Mucosa of descending colon (tissue), 3 donors: ENCODE results near the gene MYOM1. TPM values are rescaled to one million over a fixed set of nuclear protein-coding genes. Genes with fewer than 3 reads are reported as not detected.
A peak's percentile ranks its signal among the peaks of the same experiment; 100 is the strongest.

Experiments
- ATAC-seq: fragments of 200-7000 bp; cut with Tn5 transposase; one replicate; pipeline ENCODE4 v1.9.1; 2020; ENCODE audit warnings: mild to moderate bottlenecking, moderate library complexity
- DNase-seq, 3 donors: peaks; one replicate each; pipeline ENCODE4 v3.0.0-alpha.2; 2020
- H3K36me3 ChIP-seq: fragments of 200-600 bp; one replicate; pipeline ENCODE4 v1.8.0; 2021; ENCODE audit warnings: low read depth, mild to moderate bottlenecking
- H3K4me1 ChIP-seq: fragments of 200-600 bp; one replicate; pipeline ENCODE4 v1.8.0; 2021; ENCODE audit warnings: low read depth, mild to moderate bottlenecking
- H3K4me3 ChIP-seq: fragments of 200-600 bp; one replicate; pipeline ENCODE4 v1.8.0; 2021; ENCODE audit warnings: mild to moderate bottlenecking
- H3K9me3 ChIP-seq: fragments of 200-600 bp; one replicate; pipeline ENCODE4 v1.8.0; 2021; ENCODE audit warnings: mild to moderate bottlenecking
- intact Hi-C, 2 donors: fragments of 100-400 bp; cut with DNase I in 1 of 2; cut with micrococcal nuclease in 1 of 2; formaldehyde crosslinking; loops; one replicate each; pipeline versions ENCODE4 v1.11.0 to v1.11.1; 2022; cut with DNase I, micrococcal nuclease
- total RNA-seq, 3 donors: library from RNA; stranded (reverse); fragmentation: NEBNext Ultra II Directional in 2 of 3; extraction: Animal tissue kit (Norgen Biotek cat#: 25700) in 2 of 3; gene quantifications; one replicate each; pipeline versions ENCODE4 v1.2.1 to v1.2.4, GENCODE V29; 2021 to 2023
- TF ChIP-seq, protein P1 (sequence below): fragments of 200-600 bp; IDR thresholded peaks from one replicate; pipeline ENCODE4 v1.8.0; 2022; ENCODE audit warnings: antibody characterized with exemption, mild to moderate bottlenecking
- donor health status: DM: no; HTN: no; CAD: no; lungs with moderate emphysema.
- donor health status: DM: no; HTN: no; CAD: no.
- donor health status: DM: no; HTN: yes; CAD: no.

The MYOM1 gene
- total RNA-seq, 3 donors from 2014 or later: 5.5 to 22.2 (median 16.3) TPM

- ATAC-seq: peak; percentile 9
- Histone ChIP-seq H3K36me3 (no peaks in the 10 kb centered on the region), H3K4me3 (no peak overlapping the region), H3K4me1 (peaks cover 63% of the 10 kb centered on the region), H3K9me3 (no peaks in the 10 kb centered on the region)
- intact Hi-C loops: loop anchor here in 1 of 2 donors (10.0 kb wide), 1 partner anchor 330 kb away; no protein-coding TSS in a partner anchor
- no peak for DNase-seq
- TF ChIP-seq, protein P1, sequence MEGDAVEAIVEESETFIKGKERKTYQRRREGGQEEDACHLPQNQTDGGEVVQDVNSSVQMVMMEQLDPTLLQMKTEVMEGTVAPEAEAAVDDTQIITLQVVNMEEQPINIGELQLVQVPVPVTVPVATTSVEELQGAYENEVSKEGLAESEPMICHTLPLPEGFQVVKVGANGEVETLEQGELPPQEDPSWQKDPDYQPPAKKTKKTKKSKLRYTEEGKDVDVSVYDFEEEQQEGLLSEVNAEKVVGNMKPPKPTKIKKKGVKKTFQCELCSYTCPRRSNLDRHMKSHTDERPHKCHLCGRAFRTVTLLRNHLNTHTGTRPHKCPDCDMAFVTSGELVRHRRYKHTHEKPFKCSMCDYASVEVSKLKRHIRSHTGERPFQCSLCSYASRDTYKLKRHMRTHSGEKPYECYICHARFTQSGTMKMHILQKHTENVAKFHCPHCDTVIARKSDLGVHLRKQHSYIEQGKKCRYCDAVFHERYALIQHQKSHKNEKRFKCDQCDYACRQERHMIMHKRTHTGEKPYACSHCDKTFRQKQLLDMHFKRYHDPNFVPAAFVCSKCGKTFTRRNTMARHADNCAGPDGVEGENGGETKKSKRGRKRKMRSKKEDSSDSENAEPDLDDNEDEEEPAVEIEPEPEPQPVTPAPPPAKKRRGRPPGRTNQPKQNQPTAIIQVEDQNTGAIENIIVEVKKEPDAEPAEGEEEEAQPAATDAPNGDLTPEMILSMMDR: no peak
Observed at GRCh38 chr18:3264362-3264761, 44.6 kb upstream of the MYOM1 start.

- no peaks in the 10 kb centered on the region for H3K36me3 ChIP-seq
- DNase-seq (no peak), ATAC-seq (no peak)
- H3K4me3 ChIP-seq: peak overlapping the region; percentile 82
- peaks cover 54% of the 10 kb centered on the region for H3K4me1 ChIP-seq
- H3K9me3 ChIP-seq: no peaks in the 10 kb centered on the region
- TF ChIP-seq, protein P1: no peak
- intact Hi-C loops: loop anchor here in 1 of 2 donors (10.0 kb wide), 1 partner anchor 332 kb away; no protein-coding TSS in a partner anchor
Observed at GRCh38 chr18:3263132-3263700, 43.4 kb upstream of the MYOM1 start.

GRCh38 chr18:3262234-3263131 lies 42.7 kb upstream of the MYOM1 start:
- H3K4me3 ChIP-seq: peak overlapping the region; percentile 82
- intact Hi-C loops: loop anchor here in 1 of 2 donors (10.0 kb wide), 1 partner anchor 332 kb away; no protein-coding TSS in a partner anchor
- no peaks in the 10 kb centered on the region for H3K9me3 ChIP-seq
- peak in 2 of 3 donors; percentile 45 to 67 for DNase-seq
- ATAC-seq: peak; percentile 60
- no peaks in the 10 kb centered on the region for H3K36me3 ChIP-seq
- TF ChIP-seq, protein P1: no peak
- peaks cover 47% of the 10 kb centered on the region for H3K4me1 ChIP-seq

GRCh38 chr18:3261373-3262233 lies 41.8 kb upstream of the MYOM1 start, which contains the start of gene MYL12B:
TSS of gene MYL12B (plus strand) at chr18:3262133. CDS start at chr18:3272899, 10,766 bp downstream.
- Histone ChIP-seq H3K4me3 (peak within 1 kb of the TSS; percentile 82), H3K9me3 (no peaks in the 10 kb centered on the region), H3K36me3 (peaks cover 4% of the 10 kb centered on the region), H3K4me1 (peaks cover 38% of the 10 kb centered on the region)
- TF ChIP-seq, protein P1: no peak
- DNase-seq: peak; percentile 91 to 93 (median 92)
- intact Hi-C loops: loop anchor here in 1 of 2 donors (10.0 kb wide), 1 partner anchor 333 kb away; no protein-coding TSS in a partner anchor
- ATAC-seq: peak; percentile 92

DNA sequence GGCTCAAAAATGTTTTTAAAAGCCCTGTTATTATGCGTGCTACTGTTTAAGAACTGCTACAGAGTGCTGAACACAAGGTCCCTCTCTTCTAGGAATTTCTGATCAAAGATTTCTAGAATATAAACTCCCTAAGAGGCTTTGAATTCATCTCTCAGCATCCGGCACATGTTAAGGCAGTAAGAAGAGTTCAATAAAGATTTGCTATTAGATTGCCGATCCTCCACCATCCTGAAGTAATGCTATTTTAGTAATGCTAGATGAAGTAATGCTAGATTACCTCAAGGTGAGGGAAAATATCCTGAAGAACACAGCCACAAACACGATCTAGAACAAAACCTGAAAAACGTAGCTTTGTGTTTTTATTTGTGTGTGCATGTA lies 41.2 kb upstream of the MYOM1 start:
- intact Hi-C loops: loop anchor here in 1 of 2 donors (10.0 kb wide), 1 partner anchor 334 kb away; no protein-coding TSS in a partner anchor
- peaks cover 4% of the 10 kb centered on the region for H3K36me3 ChIP-seq
- peak overlapping the region; percentile 82 for H3K4me3 ChIP-seq
- ATAC-seq (no peak), DNase-seq (no peak)
- TF ChIP-seq, protein P1: no peak
- peaks cover 34% of the 10 kb centered on the region for H3K4me1 ChIP-seq
- H3K9me3 ChIP-seq: no peaks in the 10 kb centered on the region
